Measurements from ENCODE around the gene FABP2.

The FABP2 gene

DNA sequence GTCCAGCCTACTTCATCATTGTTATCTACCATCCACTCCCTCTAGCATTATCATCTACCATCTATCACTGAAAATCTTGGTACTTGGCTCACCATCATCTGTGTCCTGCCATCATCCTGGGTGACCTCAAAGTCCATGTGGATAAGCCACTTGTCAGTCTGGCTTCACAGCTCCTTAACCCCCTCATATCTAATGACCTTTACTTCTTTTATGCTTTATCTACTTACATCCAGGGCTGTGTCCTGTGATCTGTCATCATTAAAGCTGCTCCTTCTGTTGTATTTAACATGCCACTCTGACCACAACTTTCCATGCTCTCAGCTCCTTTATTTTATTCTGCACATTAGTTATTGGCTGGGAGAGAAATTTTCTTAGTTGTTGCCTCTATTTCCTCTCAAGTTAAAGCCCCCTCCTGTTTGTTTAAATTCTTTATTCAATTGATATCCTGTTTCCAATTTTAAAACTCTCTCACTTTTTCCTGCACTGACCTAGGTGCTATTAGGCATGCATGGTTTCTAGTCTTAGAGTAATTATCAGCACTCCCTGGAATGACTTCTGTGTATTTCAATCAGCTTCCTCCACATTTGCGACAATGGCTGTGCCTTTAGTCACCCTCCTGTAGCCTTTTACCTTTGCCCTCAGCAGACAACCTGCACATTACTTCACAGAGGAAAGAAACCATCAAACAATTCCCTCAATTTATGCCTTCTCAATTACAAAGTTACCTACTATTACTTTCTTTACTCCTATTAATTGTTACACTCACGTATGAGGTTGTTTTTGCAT lies 8.1 kb upstream of the FABP2 start:
- no peak overlapping the region for H2BK15ac ChIP-seq (ENCODE audit: low read depth, poor library complexity, severe bottlenecking)
- H2AFZ ChIP-seq (ENCODE audit: low read depth, low read length): no peak overlapping the region
- no peak overlapping the region for H3K9ac ChIP-seq (ENCODE audit: low read length)
- H3K79me1 ChIP-seq (replicated peaks; ENCODE audit: low read length, poor library complexity, severe bottlenecking): no peaks in the 10 kb centered on the region
- no peak overlapping the region for H3K4me2 ChIP-seq (ENCODE audit: low read length, poor library complexity, severe bottlenecking)
- H3K27me3 ChIP-seq (ENCODE audit: control insufficient read depth in 1 of 2, insufficient read depth in 1 of 2, low read length in 2 of 2): peaks cover 0 to 4% of the 10 kb centered on the region in 2 experiments
- no peak overlapping the region for H3K27ac ChIP-seq (ENCODE audit: low read length, poor library complexity, severe bottlenecking)
- no peak overlapping the region for H2BK120ac ChIP-seq (ENCODE audit: low read depth, low read length)
- 94% methylated on average over 2 of the region's 2 CpGs for WGBS
- no peak overlapping the region for H3K4ac ChIP-seq (ENCODE audit: low read depth in 1 of 2, low read length in 2 of 2)
- H3K36me3 ChIP-seq (ENCODE audit: control insufficient read depth in 1 of 2, insufficient read depth in 2 of 2, low read depth in 1 of 2, low read length in 2 of 2): no peaks in the 10 kb centered on the region
- no peak overlapping the region for H2BK5ac ChIP-seq (ENCODE audit: low read depth, low read length, poor library complexity, severe bottlenecking)
- no peaks in the 10 kb centered on the region for H3K9me3 ChIP-seq (ENCODE audit: control insufficient read depth, low read length)
- H2BK12ac ChIP-seq (ENCODE audit: low read length in 2 of 2): no peak overlapping the region
- H4K91ac ChIP-seq (ENCODE audit: low read length): no peak overlapping the region
- H4K8ac ChIP-seq (ENCODE audit: low read length): no peak overlapping the region
- no peak overlapping the region for H3K23ac ChIP-seq (ENCODE audit: low read length in 2 of 2)
- no peak overlapping the region for H3K14ac ChIP-seq (ENCODE audit: low read length in 2 of 2)
- no peak overlapping the region for H3K4me3 ChIP-seq (ENCODE audit: insufficient read depth in 1 of 2, low read depth in 1 of 2, low read length in 2 of 2)
- no peak for DNase-seq
- H3K4me1 ChIP-seq (ENCODE audit: control insufficient read depth, insufficient read depth, low read depth, low read length): no peaks in the 10 kb centered on the region
- H3K18ac ChIP-seq (ENCODE audit: low read depth in 1 of 2, low read length in 2 of 2): no peak overlapping the region
- no peak overlapping the region for H2AK5ac ChIP-seq (ENCODE audit: low read length, severe bottlenecking)

DNA sequence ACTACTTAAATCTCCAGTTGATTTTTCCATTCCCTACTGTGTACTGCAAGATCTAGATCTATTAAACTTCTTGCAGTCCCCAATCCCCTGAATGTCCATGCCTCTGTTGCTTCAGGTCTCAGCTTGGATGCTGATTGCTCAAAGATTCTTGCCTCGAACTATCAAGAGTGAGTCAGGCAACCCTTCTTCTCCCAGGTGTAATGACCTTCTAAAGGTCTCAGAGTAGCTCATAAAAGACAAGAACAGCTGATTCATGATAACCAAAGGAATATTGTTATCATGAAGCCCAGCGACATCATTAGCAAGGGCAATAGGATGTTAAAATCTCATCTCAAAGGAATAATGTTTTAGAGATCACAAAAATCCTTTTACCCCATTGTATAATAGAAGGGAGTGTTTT lies 6.8 kb upstream of the FABP2 start:
- Histone ChIP-seq H4K8ac (ENCODE audit: low read length) (no peak overlapping the region), H3K14ac (ENCODE audit: low read length in 2 of 2) (no peak overlapping the region), H3K9ac (ENCODE audit: low read length) (no peak overlapping the region), H2AFZ (ENCODE audit: low read depth, low read length) (no peak overlapping the region), H3K27me3 (ENCODE audit: control insufficient read depth in 1 of 2, insufficient read depth in 1 of 2, low read length in 2 of 2) (peaks cover 0 to 4% of the 10 kb centered on the region in 2 experiments), H4K91ac (ENCODE audit: low read length) (no peak overlapping the region), H2BK5ac (ENCODE audit: low read depth, low read length, poor library complexity, severe bottlenecking) (no peak overlapping the region), H3K4ac (ENCODE audit: low read depth in 1 of 2, low read length in 2 of 2) (no peak overlapping the region), H3K27ac (ENCODE audit: low read length, poor library complexity, severe bottlenecking) (no peak overlapping the region), H2AK5ac (ENCODE audit: low read length, severe bottlenecking) (no peak overlapping the region), H3K4me1 (ENCODE audit: control insufficient read depth, insufficient read depth, low read depth, low read length) (no peaks in the 10 kb centered on the region), H3K18ac (ENCODE audit: low read depth in 1 of 2, low read length in 2 of 2) (no peak overlapping the region), H3K79me1 (replicated peaks; ENCODE audit: low read length, poor library complexity, severe bottlenecking) (no peaks in the 10 kb centered on the region), H3K36me3 (ENCODE audit: control insufficient read depth in 1 of 2, insufficient read depth in 2 of 2, low read depth in 1 of 2, low read length in 2 of 2) (no peaks in the 10 kb centered on the region), H3K4me2 (ENCODE audit: low read length, poor library complexity, severe bottlenecking) (no peak overlapping the region), H2BK12ac (ENCODE audit: low read length in 2 of 2) (no peak overlapping the region), H2BK15ac (ENCODE audit: low read depth, poor library complexity, severe bottlenecking) (no peak overlapping the region), H3K4me3 (ENCODE audit: insufficient read depth in 1 of 2, low read depth in 1 of 2, low read length in 2 of 2) (no peak overlapping the region), H3K23ac (ENCODE audit: low read length in 2 of 2) (no peak overlapping the region), H3K9me3 (ENCODE audit: control insufficient read depth, low read length) (no peaks in the 10 kb centered on the region), H2BK120ac (ENCODE audit: low read depth, low read length) (no peak overlapping the region)
- 65% methylated on average over 1 of the region's 2 CpGs for whole genome bisulfite sequencing
- no peak for DNase-seq

DNA sequence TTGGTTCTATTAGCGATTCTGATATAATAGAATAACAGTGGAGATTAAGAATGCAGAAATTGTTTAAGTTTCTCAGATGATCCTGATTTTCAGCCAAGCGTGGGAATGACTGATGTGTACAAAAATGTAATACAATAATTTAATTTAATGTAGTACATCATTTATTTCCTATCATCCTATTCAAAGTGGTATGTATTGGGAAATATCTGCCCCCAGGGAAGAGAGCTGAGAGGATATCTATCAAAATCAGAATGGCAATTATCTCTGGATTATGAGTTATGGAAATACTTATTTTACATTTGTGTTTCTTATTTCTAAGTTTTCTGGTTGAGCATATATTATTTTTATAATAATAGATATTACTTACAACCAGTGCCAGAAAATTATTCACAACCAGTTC lies 3.9 kb downstream of the FABP2 start:
- Histone ChIP-seq H2BK15ac (ENCODE audit: low read depth, poor library complexity, severe bottlenecking) (no peak overlapping the region), H2BK5ac (ENCODE audit: low read depth, low read length, poor library complexity, severe bottlenecking) (no peak overlapping the region), H3K23ac (ENCODE audit: low read length in 2 of 2) (no peak overlapping the region), H3K36me3 (ENCODE audit: control insufficient read depth in 1 of 2, insufficient read depth in 2 of 2, low read depth in 1 of 2, low read length in 2 of 2) (no peaks in the 10 kb centered on the region), H2AFZ (ENCODE audit: low read depth, low read length) (no peak overlapping the region), H2BK12ac (ENCODE audit: low read length in 2 of 2) (no peak overlapping the region), H3K4me2 (ENCODE audit: low read length, poor library complexity, severe bottlenecking) (no peak overlapping the region), H3K27me3 (ENCODE audit: control insufficient read depth in 1 of 2, insufficient read depth in 1 of 2, low read length in 2 of 2) (no peaks in the 10 kb centered on the region), H4K91ac (ENCODE audit: low read length) (no peak overlapping the region), H3K4me1 (ENCODE audit: control insufficient read depth, insufficient read depth, low read depth, low read length) (no peaks in the 10 kb centered on the region), H3K9me3 (ENCODE audit: control insufficient read depth, low read length) (no peaks in the 10 kb centered on the region), H3K27ac (ENCODE audit: low read length, poor library complexity, severe bottlenecking) (no peak overlapping the region), H3K9ac (ENCODE audit: low read length) (no peak overlapping the region), H2BK120ac (ENCODE audit: low read depth, low read length) (no peak overlapping the region), H2AK5ac (ENCODE audit: low read length, severe bottlenecking) (no peak overlapping the region), H3K14ac (ENCODE audit: low read length in 2 of 2) (no peak overlapping the region), H3K18ac (ENCODE audit: low read depth in 1 of 2, low read length in 2 of 2) (no peak overlapping the region), H3K4me3 (ENCODE audit: insufficient read depth in 1 of 2, low read depth in 1 of 2, low read length in 2 of 2) (no peak overlapping the region), H4K8ac (ENCODE audit: low read length) (no peak overlapping the region), H3K4ac (ENCODE audit: low read depth in 1 of 2, low read length in 2 of 2) (no peak overlapping the region), H3K79me1 (replicated peaks; ENCODE audit: low read length, poor library complexity, severe bottlenecking) (no peaks in the 10 kb centered on the region)
- 89% methylated on average over 1 of the region's 2 CpGs for WGBS
- DNase-seq: no peak

DNA sequence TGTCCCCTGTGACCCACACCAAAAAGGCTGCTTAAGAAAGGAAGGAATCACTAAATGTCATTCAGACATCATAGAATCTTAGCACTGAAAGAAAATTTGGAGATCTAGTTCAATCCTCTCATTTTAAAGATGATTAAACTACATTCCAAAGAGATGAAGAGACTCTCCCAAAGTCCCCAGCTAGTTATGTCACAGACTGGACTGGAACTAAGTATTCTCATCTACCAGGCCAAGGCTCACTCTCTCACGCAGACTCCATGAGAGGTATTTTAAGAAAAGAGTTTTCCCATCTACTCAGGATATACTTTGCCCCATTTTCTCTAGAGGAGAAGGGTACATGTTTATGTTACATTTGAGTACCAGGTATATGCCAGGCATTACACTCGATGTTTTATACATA lies 6.9 kb downstream of the FABP2 start:
- Histone ChIP-seq H3K14ac (ENCODE audit: low read length in 2 of 2) (no peak overlapping the region), H3K79me1 (replicated peaks; ENCODE audit: low read length, poor library complexity, severe bottlenecking) (no peaks in the 10 kb centered on the region), H4K8ac (ENCODE audit: low read length) (no peak overlapping the region), H3K4me3 (ENCODE audit: insufficient read depth in 1 of 2, low read depth in 1 of 2, low read length in 2 of 2) (no peak overlapping the region), H3K4me2 (ENCODE audit: low read length, poor library complexity, severe bottlenecking) (no peak overlapping the region), H3K36me3 (ENCODE audit: control insufficient read depth in 1 of 2, insufficient read depth in 2 of 2, low read depth in 1 of 2, low read length in 2 of 2) (no peaks in the 10 kb centered on the region), H2AK5ac (ENCODE audit: low read length, severe bottlenecking) (no peak overlapping the region), H2BK15ac (ENCODE audit: low read depth, poor library complexity, severe bottlenecking) (no peak overlapping the region), H3K4ac (ENCODE audit: low read depth in 1 of 2, low read length in 2 of 2) (no peak overlapping the region), H3K23ac (ENCODE audit: low read length in 2 of 2) (no peak overlapping the region), H3K27me3 (ENCODE audit: control insufficient read depth in 1 of 2, insufficient read depth in 1 of 2, low read length in 2 of 2) (no peaks in the 10 kb centered on the region), H3K18ac (ENCODE audit: low read depth in 1 of 2, low read length in 2 of 2) (no peak overlapping the region), H3K4me1 (ENCODE audit: control insufficient read depth, insufficient read depth, low read depth, low read length) (peaks cover 1% of the 10 kb centered on the region), H2AFZ (ENCODE audit: low read depth, low read length) (no peak overlapping the region), H3K27ac (ENCODE audit: low read length, poor library complexity, severe bottlenecking) (no peak overlapping the region), H3K9me3 (ENCODE audit: control insufficient read depth, low read length) (no peaks in the 10 kb centered on the region), H3K9ac (ENCODE audit: low read length) (peak overlapping the region; percentile 76), H4K91ac (ENCODE audit: low read length) (no peak overlapping the region), H2BK120ac (ENCODE audit: low read depth, low read length) (no peak overlapping the region), H2BK12ac (ENCODE audit: low read length in 2 of 2) (no peak overlapping the region), H2BK5ac (ENCODE audit: low read depth, low read length, poor library complexity, severe bottlenecking) (no peak overlapping the region)
- no peak for DNase-seq
- no CpG with 5 or more reads among the region's 2 CpGs for WGBS
